ENCODE measurements around the gene KIAA1671. TPM values are rescaled to one million over a fixed set of nuclear protein-coding genes. Genes with fewer than 3 reads are reported as not detected.

The KIAA1671 gene
- total RNA-seq, 2 donors from 2014 or later = 82.5 to 94.3 TPM

DNA sequence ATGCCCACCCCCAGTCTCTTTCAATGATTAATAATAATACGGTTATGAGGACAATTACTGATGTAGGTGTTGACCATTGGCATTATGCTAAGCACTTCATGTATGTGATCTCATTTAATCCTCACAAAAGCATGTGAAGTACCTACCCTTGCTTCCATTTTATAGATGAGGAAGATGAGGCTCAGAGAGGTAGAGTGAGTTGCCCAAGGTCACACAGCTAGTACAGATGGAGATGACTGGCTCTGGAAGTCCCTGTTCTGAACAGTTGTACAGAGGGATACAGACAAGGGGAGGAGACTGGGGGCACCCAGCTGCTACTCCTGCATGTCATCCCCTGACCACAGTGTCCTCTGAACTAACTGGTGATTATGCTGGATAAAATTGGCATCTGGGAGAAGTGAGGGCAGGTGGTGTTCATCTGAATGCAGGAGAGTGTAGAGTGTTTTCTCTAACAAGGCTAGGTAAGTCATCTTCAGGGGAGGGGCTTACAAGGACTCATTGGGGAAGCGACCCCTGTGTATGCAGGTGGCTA lies 43.2 kb downstream of the KIAA1671 start:
- H3K9me3 ChIP-seq = no peaks in the 10 kb centered on the region
- no peak overlapping the region for H3K4me3 ChIP-seq
- H3K9ac ChIP-seq (ENCODE audit: low read depth in 2 of 2, low read length in 2 of 2) = peak overlapping the region in 1 of 2 donors; percentile 63
- no peaks in the 10 kb centered on the region for H3K27me3 ChIP-seq
- H3K4me1 ChIP-seq = peaks cover 13% of the 10 kb centered on the region
- intact Hi-C loops (cut with DNase I) = loop anchor here (5.0 kb wide), 1 partner anchor 52 kb away; no protein-coding TSS in a partner anchor
- DNase-seq = no peak
- no peak overlapping the region for H3K27ac ChIP-seq
- H3K36me3 ChIP-seq = no peaks in the 10 kb centered on the region
- TF ChIP-seq, protein P1, sequence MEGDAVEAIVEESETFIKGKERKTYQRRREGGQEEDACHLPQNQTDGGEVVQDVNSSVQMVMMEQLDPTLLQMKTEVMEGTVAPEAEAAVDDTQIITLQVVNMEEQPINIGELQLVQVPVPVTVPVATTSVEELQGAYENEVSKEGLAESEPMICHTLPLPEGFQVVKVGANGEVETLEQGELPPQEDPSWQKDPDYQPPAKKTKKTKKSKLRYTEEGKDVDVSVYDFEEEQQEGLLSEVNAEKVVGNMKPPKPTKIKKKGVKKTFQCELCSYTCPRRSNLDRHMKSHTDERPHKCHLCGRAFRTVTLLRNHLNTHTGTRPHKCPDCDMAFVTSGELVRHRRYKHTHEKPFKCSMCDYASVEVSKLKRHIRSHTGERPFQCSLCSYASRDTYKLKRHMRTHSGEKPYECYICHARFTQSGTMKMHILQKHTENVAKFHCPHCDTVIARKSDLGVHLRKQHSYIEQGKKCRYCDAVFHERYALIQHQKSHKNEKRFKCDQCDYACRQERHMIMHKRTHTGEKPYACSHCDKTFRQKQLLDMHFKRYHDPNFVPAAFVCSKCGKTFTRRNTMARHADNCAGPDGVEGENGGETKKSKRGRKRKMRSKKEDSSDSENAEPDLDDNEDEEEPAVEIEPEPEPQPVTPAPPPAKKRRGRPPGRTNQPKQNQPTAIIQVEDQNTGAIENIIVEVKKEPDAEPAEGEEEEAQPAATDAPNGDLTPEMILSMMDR (IDR thresholded peaks at IDR 0.05) = no peak

DNA sequence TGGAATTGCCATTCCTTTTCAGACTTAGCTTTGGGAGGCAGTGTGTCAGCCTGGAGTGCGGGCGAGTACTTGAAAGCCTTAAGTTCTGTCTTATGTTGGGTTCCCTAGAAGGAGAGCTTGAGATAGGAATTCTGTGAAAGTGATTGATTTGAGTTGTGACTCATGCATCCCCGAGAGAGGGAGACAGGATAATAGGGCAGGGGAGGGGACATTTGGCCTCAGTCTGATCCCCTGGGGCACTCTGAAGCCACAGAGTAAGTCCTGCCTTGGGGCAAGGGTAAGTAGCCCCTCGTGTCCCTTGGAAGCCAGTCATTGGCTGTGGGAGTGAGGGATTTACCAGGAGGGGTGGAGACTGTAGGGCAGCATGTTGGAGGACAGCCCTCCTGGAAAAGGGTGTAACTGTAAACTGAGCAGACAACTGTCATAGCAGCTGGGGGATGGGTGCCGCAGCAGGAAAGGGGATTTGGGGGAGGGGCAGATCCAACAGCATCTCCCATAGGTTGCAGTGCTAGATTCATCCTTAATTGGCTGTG lies 44.0 kb downstream of the KIAA1671 start:
- TF ChIP-seq, protein P1 (IDR thresholded peaks at IDR 0.05) = no peak
- peak; percentile 68 for DNase-seq

DNA sequence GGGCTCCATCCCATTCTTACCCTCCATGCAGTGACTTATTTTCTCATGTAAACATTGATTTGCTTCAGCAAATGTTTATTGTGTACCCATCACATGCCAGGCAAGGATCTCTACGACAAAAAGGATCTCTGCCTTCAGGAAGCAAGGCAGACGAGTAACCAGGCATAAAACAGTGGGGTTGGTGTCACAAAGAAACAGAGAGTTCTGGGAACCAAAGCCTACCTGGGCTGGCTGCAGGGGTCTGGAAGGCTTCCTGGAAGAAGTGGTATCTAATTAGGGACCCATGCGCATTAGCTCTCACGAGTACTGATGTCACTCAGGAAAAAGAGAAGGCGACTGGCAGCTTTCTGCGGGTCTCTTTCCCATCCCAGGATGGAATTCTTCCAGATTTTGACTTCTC lies 44.5 kb downstream of the KIAA1671 start:
- Histone ChIP-seq H3K27ac (peak overlapping the region; percentile 27), H3K36me3 (no peaks in the 10 kb centered on the region), H3K9me3 (no peaks in the 10 kb centered on the region), H3K4me1 (peaks cover 12% of the 10 kb centered on the region), H3K4me3 (no peak overlapping the region), H3K9ac (ENCODE audit: low read depth in 2 of 2, low read length in 2 of 2) (peak overlapping the region in 1 of 2 donors; percentile 63), H3K27me3 (no peaks in the 10 kb centered on the region)
- intact Hi-C loops (cut with DNase I) = loop anchor here (5.0 kb wide), 1 partner anchor 50 kb away; no protein-coding TSS in a partner anchor
- TF ChIP-seq, protein P1 (IDR thresholded peaks at IDR 0.05) = no peak
- no peak for DNase-seq

More for the DNA sequence above, 44.0 kb downstream of the KIAA1671 start:
- intact Hi-C loops (cut with DNase I) = loop anchor here (5.0 kb wide), 1 partner anchor 51 kb away; no protein-coding TSS in a partner anchor
- Histone ChIP-seq H3K36me3 (no peaks in the 10 kb centered on the region), H3K9ac (ENCODE audit: low read depth in 2 of 2, low read length in 2 of 2) (peak overlapping the region in 1 of 2 donors; percentile 63), H3K9me3 (no peaks in the 10 kb centered on the region), H3K4me3 (no peak overlapping the region), H3K4me1 (peaks cover 12% of the 10 kb centered on the region), H3K27me3 (no peaks in the 10 kb centered on the region), H3K27ac (peak overlapping the region; percentile 27)

- DNase-seq = no peak
- TF ChIP-seq, protein P1 (IDR thresholded peaks at IDR 0.05) = no peak
- intact Hi-C loops (cut with DNase I) = no loop called here
- H3K4me3 ChIP-seq = no peak overlapping the region
- H3K27me3 ChIP-seq = no peaks in the 10 kb centered on the region
- H3K36me3 ChIP-seq = no peaks in the 10 kb centered on the region
- peaks cover 12% of the 10 kb centered on the region for H3K4me1 ChIP-seq
- H3K27ac ChIP-seq = no peak overlapping the region
- H3K9me3 ChIP-seq = no peaks in the 10 kb centered on the region
- no peak overlapping the region for H3K9ac ChIP-seq (ENCODE audit: low read depth in 2 of 2, low read length in 2 of 2)
Measured at GRCh38 chr22:25000686-25001085, 48.2 kb downstream of the KIAA1671 start.

- Histone ChIP-seq H3K36me3 (no peaks in the 10 kb centered on the region), H3K4me3 (no peak overlapping the region), H3K27me3 (no peaks in the 10 kb centered on the region), H3K27ac (no peak overlapping the region), H3K9ac (ENCODE audit: low read depth in 2 of 2, low read length in 2 of 2) (no peak overlapping the region), H3K4me1 (no peaks in the 10 kb centered on the region), H3K9me3 (no peaks in the 10 kb centered on the region)
- TF ChIP-seq, protein P1 (IDR thresholded peaks at IDR 0.05) = no peak
- no peak for DNase-seq
- intact Hi-C loops (cut with DNase I) = no loop called here
Measured at GRCh38 chr22:25002241-25002985, 49.9 kb downstream of the KIAA1671 start.

Measured in colonic mucosa (tissue), 4 donors.